ENCODE results near the gene PDE7B.

PDE7B gene

GRCh38 chr6:136191606-136192312 is 340.3 kb downstream of the PDE7B start:
- no peaks in the 10 kb centered on the region for H3K4me1 ChIP-seq (ENCODE audit: insufficient read depth, low read length, poor library complexity, severe bottlenecking)
- TF ChIP-seq EZH2phosphoT487 (IDR thresholded peaks at IDR 0.05; ENCODE audit: borderline replicate concordance), result no peak
- no peak for TF ChIP-seq CTCF (conservative IDR thresholded peaks at IDR 0.05; ENCODE audit: low read length)
- H3K9ac ChIP-seq (ENCODE audit: low read depth, low read length, poor library complexity, severe bottlenecking), result no peak overlapping the region

DNA sequence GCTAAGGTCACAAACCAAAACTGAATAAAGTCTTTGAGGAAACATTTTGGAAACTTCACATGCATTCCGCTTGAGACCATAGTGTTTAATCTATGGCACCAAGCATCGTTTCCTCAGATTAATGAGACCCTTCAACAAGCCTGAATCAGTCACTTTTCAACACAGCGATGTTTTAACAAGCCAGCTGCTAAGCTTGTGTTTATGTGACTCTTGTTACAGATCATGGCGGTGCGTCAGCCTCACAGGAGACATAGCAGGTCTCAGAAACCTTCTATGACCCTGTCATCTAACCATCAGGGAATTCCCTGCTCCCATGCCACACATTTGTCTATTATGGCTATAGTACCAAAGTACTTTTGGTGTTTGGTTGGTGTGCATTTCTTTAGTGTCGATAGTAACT is 341.4 kb downstream of the PDE7B start:
- H3K9ac ChIP-seq (ENCODE audit: low read depth, low read length, poor library complexity, severe bottlenecking), result no peak overlapping the region
- H2AFZ ChIP-seq (ENCODE audit: low read length), result no peak overlapping the region
- no peaks in the 10 kb centered on the region for H3K9me2 ChIP-seq (replicated peaks; ENCODE audit: low read depth, low read length)
- no peaks in the 10 kb centered on the region for H3K9me3 ChIP-seq (ENCODE audit: insufficient read depth, low read depth, low read length)
- TF ChIP-seq CTCF (conservative IDR thresholded peaks at IDR 0.05; ENCODE audit: low read length), result no peak
- no peak for TF ChIP-seq EZH2phosphoT487 (IDR thresholded peaks at IDR 0.05; ENCODE audit: borderline replicate concordance)
- no peaks in the 10 kb centered on the region for H3K36me3 ChIP-seq (ENCODE audit: insufficient read depth, low read length)
- H3F3A ChIP-seq (ENCODE audit: low read depth), result no peaks in the 10 kb centered on the region
- no peak overlapping the region for H3K4me3 ChIP-seq (ENCODE audit: low read length, poor library complexity, severe bottlenecking)
- H4K20me1 ChIP-seq (ENCODE audit: insufficient read depth, low read length, poor library complexity, severe bottlenecking), result no peaks in the 10 kb centered on the region
- no peaks in the 10 kb centered on the region for H3K79me2 ChIP-seq (ENCODE audit: insufficient read depth, low read length)
- no peaks in the 10 kb centered on the region for H3K4me1 ChIP-seq (ENCODE audit: insufficient read depth, low read length, poor library complexity, severe bottlenecking)
- no peak overlapping the region for H3K4me2 ChIP-seq (ENCODE audit: low read depth, low read length, poor library complexity, severe bottlenecking)
- H3K27me3 ChIP-seq (ENCODE audit: insufficient read depth, low read length, poor library complexity, severe bottlenecking), result no peaks in the 10 kb centered on the region

More at GRCh38 chr6:136191606-136192312, 340.3 kb downstream of the PDE7B start:
- no peaks in the 10 kb centered on the region for H3K79me2 ChIP-seq (ENCODE audit: insufficient read depth, low read length)
- H3F3A ChIP-seq (ENCODE audit: low read depth), result no peaks in the 10 kb centered on the region
- H3K27me3 ChIP-seq (ENCODE audit: insufficient read depth, low read length, poor library complexity, severe bottlenecking), result peaks cover 7% of the 10 kb centered on the region
- no peaks in the 10 kb centered on the region for H3K9me2 ChIP-seq (replicated peaks; ENCODE audit: low read depth, low read length)
- no peaks in the 10 kb centered on the region for H4K20me1 ChIP-seq (ENCODE audit: insufficient read depth, low read length, poor library complexity, severe bottlenecking)
- no peaks in the 10 kb centered on the region for H3K9me3 ChIP-seq (ENCODE audit: insufficient read depth, low read depth, low read length)
- H3K4me3 ChIP-seq (ENCODE audit: low read length, poor library complexity, severe bottlenecking), result no peak overlapping the region
- H2AFZ ChIP-seq (ENCODE audit: low read length), result no peak overlapping the region
- no peaks in the 10 kb centered on the region for H3K36me3 ChIP-seq (ENCODE audit: insufficient read depth, low read length)
- no peak overlapping the region for H3K4me2 ChIP-seq (ENCODE audit: low read depth, low read length, poor library complexity, severe bottlenecking)

- H3K27me3 ChIP-seq (ENCODE audit: insufficient read depth, low read length, poor library complexity, severe bottlenecking), result no peaks in the 10 kb centered on the region
- no peaks in the 10 kb centered on the region for H3F3A ChIP-seq (ENCODE audit: low read depth)
- H3K36me3 ChIP-seq (ENCODE audit: insufficient read depth, low read length), result no peaks in the 10 kb centered on the region
- no peak overlapping the region for H3K9ac ChIP-seq (ENCODE audit: low read depth, low read length, poor library complexity, severe bottlenecking)
- no peak overlapping the region for H3K4me3 ChIP-seq (ENCODE audit: low read length, poor library complexity, severe bottlenecking)
- H3K4me1 ChIP-seq (ENCODE audit: insufficient read depth, low read length, poor library complexity, severe bottlenecking), result no peaks in the 10 kb centered on the region
- no peaks in the 10 kb centered on the region for H3K9me2 ChIP-seq (replicated peaks; ENCODE audit: low read depth, low read length)
- no peaks in the 10 kb centered on the region for H3K9me3 ChIP-seq (ENCODE audit: insufficient read depth, low read depth, low read length)
- H3K4me2 ChIP-seq (ENCODE audit: low read depth, low read length, poor library complexity, severe bottlenecking), result no peak overlapping the region
- no peaks in the 10 kb centered on the region for H4K20me1 ChIP-seq (ENCODE audit: insufficient read depth, low read length, poor library complexity, severe bottlenecking)
- TF ChIP-seq EZH2phosphoT487 (IDR thresholded peaks at IDR 0.05; ENCODE audit: borderline replicate concordance) (no peak), CTCF (conservative IDR thresholded peaks at IDR 0.05; ENCODE audit: low read length) (no peak)
- H3K79me2 ChIP-seq (ENCODE audit: insufficient read depth, low read length), result no peaks in the 10 kb centered on the region
- no peak overlapping the region for H2AFZ ChIP-seq (ENCODE audit: low read length)
Measured at GRCh38 chr6:136201732-136202131, 350.2 kb downstream of the PDE7B start.
